GM10248 (cell line): ENCODE results near the gene LRP1.

Experiments used
- CTCF ChIA-PET: fragments of 300-600 bp; sonication (Branson Sonifier 250); formaldehyde crosslinking; extraction: SDS; loops from one replicate; lab custom pipeline; 2021; ENCODE audit warnings: antibody characterized with exemption; lab: Yijun Ruan, JAX
- POLR2A ChIA-PET: fragments of 350-650 bp; sonication (Branson Sonifier 250); formaldehyde crosslinking; extraction: SDS; loops from one replicate; lab custom pipeline; 2020; ENCODE audit warnings: antibody characterized with exemption; lab: Yijun Ruan, JAX
- DNase-seq: peaks from one replicate; pipeline ENCODE4 v3.0.0; 2012; ENCODE audit errors: extremely low spot score
- TF ChIP-seq, protein P1 (sequence below): IDR thresholded peaks from 2 replicates; pipeline ENCODE4 v1.5.1; 2012; ENCODE audit warnings: mild to moderate bottlenecking, low read depth; ENCODE audit errors: extremely low read depth, missing control alignments, control extremely low read depth

The LRP1 gene

DNA sequence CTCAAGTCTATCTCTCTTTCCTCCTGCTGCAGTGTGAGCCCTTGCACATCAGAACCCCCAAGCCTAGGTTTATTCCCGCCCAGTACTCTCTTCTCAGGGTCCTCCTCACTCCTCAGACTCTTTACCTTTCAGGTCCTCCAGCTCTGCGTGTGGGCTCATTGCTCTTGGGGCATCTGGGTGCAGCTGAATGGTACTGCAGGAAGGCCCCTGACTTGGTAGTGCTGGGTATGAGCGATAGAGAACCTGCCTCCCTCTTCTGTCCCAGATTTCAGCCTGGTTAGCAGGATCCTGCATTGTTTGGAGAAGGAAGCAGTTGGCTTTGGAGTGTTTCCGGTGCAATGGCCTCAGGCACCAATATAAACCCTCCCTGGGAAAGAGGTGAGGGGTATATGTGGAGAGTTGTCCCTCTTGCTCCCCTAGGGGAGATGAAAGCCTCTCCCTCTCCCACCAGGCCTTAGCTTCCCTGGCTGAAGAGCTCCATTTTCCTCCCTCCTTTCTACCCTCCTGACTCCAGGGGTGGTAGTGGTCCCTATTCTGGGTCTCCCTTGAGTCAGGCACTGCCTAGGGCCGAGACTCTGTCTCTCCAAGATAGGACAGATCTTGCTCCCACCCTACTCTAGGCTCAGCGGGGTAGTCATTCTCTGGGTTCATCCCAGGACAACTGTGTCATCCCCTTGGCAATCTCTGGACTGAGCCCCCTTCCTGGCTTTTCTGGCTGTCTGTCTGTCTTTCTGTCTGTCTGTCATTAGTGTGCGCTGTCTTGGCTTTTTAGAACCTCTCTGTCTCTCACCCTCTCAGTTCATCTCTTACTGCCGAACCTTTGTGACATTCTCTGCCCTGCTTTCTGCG lies 3.8 kb downstream of the LRP1 start:
- TF ChIP-seq, protein P1, sequence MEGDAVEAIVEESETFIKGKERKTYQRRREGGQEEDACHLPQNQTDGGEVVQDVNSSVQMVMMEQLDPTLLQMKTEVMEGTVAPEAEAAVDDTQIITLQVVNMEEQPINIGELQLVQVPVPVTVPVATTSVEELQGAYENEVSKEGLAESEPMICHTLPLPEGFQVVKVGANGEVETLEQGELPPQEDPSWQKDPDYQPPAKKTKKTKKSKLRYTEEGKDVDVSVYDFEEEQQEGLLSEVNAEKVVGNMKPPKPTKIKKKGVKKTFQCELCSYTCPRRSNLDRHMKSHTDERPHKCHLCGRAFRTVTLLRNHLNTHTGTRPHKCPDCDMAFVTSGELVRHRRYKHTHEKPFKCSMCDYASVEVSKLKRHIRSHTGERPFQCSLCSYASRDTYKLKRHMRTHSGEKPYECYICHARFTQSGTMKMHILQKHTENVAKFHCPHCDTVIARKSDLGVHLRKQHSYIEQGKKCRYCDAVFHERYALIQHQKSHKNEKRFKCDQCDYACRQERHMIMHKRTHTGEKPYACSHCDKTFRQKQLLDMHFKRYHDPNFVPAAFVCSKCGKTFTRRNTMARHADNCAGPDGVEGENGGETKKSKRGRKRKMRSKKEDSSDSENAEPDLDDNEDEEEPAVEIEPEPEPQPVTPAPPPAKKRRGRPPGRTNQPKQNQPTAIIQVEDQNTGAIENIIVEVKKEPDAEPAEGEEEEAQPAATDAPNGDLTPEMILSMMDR: no peak
- ChIA-PET CTCF (interaction anchor here (1.7 to 14.5 kb wide), 6 partner anchors 14 to 82 kb away, joined by 4 to 159 read pairs (median 6); partner anchors contain the start of gene STAT6), POLR2A (no interaction called here)
- no peak for DNase-seq

DNA sequence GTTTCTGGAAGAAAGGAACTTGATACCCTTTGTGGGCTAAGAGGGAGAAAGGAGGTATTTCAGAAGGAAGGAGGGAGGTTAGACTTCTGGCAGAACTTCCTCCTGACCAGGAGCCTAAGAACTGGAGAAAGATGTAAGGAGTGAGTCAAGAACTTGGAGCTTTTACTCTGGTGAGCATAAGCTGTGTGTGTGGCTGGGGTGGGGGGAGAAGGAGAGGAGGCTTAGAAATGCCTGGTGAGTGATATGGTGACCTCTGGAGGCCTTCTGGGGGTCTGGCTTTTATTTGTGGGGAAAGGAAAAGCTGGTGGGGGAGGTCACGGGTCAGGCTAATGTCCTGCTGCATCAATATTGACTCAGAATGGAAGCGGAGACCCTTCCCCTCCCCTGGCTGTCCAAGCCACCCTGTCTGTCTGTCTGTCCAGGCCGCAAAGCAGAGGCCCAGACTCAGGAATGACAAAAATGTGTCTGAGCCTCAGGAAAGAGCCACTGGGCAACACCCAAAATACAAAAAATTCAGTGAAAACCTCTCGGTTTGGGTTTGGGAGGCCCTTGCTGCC lies 4.8 kb downstream of the LRP1 start:
- TF ChIP-seq, protein P1: no peak
- ChIA-PET CTCF (interaction anchor here (1.0 to 14.5 kb wide), 7 partner anchors 9 to 110 kb away, joined by 4 to 159 read pairs (median 6); no protein-coding TSS in a partner anchor), POLR2A (no interaction called here)
- no peak for DNase-seq

GRCh38 chr12:57133916-57134315 lies 5.6 kb downstream of the LRP1 start:
- POLR2A ChIA-PET: no interaction called here
- CTCF ChIA-PET: interaction anchor here (1.0 to 14.5 kb wide), 4 partner anchors 9 to 109 kb away, joined by 4 to 159 read pairs (median 6); no protein-coding TSS in a partner anchor
- DNase-seq: no peak
- TF ChIP-seq, protein P1: no peak

DNA sequence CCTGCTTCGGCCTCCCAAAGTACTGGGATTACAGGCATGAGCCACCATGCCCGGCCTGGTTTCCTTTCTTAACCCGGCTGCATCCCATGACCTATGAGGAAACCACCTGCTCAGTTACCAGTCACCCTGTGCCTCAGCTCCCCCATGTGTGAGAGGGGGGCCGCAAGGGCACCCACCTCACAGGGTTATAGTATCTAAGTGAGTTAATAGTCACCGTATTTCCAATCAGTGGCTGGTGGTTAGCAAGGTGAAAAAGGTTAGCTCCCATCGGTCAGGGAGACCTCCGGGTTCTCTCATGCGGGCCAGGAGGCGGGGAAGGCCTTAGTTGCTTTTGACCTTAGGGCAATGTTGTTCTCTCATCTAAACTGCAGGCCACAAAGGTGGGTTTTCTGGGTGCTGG lies 6.7 kb downstream of the LRP1 start:
- CTCF ChIA-PET: interaction anchor here (1.0 to 2.4 kb wide), 3 partner anchors 11 to 66 kb away, joined by 3 to 6 read pairs (median 4); no protein-coding TSS in a partner anchor
- TF ChIP-seq, protein P1: no peak
- DNase-seq: no peak
- POLR2A ChIA-PET: interaction anchor here (0.6 kb wide), 1 partner anchor 353 kb away, joined by 5 read pairs; the partner anchor contains the start of gene MARS1

DNA sequence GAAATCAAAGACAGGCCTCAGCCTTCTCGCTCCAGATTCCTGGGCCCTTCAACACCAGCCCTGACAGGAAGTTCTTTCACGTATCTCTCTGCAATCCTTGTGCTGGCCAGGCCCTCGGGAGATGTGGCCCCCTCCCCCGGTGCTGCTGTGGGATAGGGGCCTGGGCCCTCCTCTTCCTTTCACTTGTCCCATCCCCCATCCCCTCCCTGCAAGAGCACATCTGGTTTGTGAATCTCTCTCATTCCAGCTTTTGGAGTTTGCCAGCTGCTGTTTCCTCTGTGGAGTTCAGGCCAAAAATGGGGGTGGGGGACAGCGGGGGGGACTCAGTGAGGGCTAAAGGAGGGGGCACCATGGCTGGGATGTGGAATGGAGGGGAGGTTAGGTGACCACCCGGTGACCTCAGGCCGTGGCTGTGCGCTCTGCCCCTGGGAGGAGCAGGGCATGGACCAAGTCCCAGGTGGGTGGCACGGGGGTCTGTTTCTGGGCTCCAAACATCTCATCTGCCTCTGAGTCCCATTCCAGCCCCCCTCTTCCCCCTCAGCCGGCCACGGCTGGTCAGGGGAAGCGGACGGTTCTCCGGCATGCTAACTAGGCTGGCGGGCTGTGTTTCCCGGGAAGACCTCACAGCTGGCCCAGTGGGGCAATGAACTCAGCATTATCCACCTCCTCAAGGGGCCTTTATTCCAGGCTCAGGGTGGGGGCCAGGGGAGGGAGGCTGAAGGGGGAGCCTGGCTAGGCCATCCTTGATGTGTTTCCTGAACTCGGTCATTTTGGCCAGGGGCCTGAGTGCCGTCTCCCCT lies 7.4 kb downstream of the LRP1 start:
- POLR2A ChIA-PET: interaction anchor here (0.6 kb wide), 1 partner anchor 352 kb away, joined by 5 read pairs; the partner anchor contains the start of gene MARS1
- CTCF ChIA-PET: interaction anchor here (0.7 to 2.4 kb wide), 4 partner anchors 11 to 66 kb away, joined by 3 to 6 read pairs (median 4); no protein-coding TSS in a partner anchor
- TF ChIP-seq, protein P1: no peak
- DNase-seq: no peak
